Nephron progenitor cell (in vitro differentiated cells): Measurements from ENCODE around the gene PDE4D.
A peak's percentile ranks its signal among the peaks of the same experiment; 100 is the strongest.
"Not testable (repeated sequence)": the region's sequence is repeated elsewhere in the genome, so short reads cannot be mapped to it uniquely, and the experiment has no call there.

ENCODE experiments used
- DNase-seq: peaks from one replicate; pipeline ENCODE4 v3.0.0; 2021
- H3K27ac Mint-ChIP-seq: 2 replicates; pipeline ENCODE4 v1.8.0; 2021; ENCODE audit warnings: mild to moderate bottlenecking, moderate library complexity, mixed read lengths
- H3K27me3 Mint-ChIP-seq: 2 replicates; pipeline ENCODE4 v1.8.0; 2021; ENCODE audit warnings: mild to moderate bottlenecking, low read depth, mixed read lengths; ENCODE audit not compliant: poor library complexity
- H3K36me3 Mint-ChIP-seq: 2 replicates; pipeline ENCODE4 v1.8.0; 2021; ENCODE audit warnings: low read depth, mixed read lengths
- H3K4me1 Mint-ChIP-seq: 2 replicates; pipeline ENCODE4 v1.8.0; 2021; ENCODE audit warnings: mixed read lengths
- H3K4me3 Mint-ChIP-seq: 2 replicates; pipeline ENCODE4 v1.8.0; 2021; ENCODE audit warnings: mild to moderate bottlenecking, moderate library complexity, mixed read lengths
- H3K9me3 Mint-ChIP-seq: 2 replicates; pipeline ENCODE4 v1.8.0; 2021; ENCODE audit warnings: mild to moderate bottlenecking, moderate library complexity, mixed read lengths
- CTCF ChIP-seq: fragments of 200-600 bp; sonication (generic); IDR thresholded peaks from 2 replicates; pipeline ENCODE4 v1.5.0; 2021; ENCODE audit warnings: antibody characterized with exemption

Gene PDE4D

GRCh38 chr5:59749782-59750520 lies 143.6 kb downstream of the PDE4D start:
- no peak for DNase-seq
- Mint-ChIP-seq H3K4me1 (peaks cover 16% of the 10 kb centered on the region), H3K4me3 (no peak overlapping the region), H3K27me3 (no peaks in the 10 kb centered on the region), H3K9me3 (no peaks in the 10 kb centered on the region), H3K36me3 (no peaks in the 10 kb centered on the region), H3K27ac (no peak overlapping the region)
- TF ChIP-seq CTCF: no peak

GRCh38 chr5:59748036-59748663 lies 145.4 kb downstream of the PDE4D start:
- H3K4me3 Mint-ChIP-seq, H3K36me3 Mint-ChIP-seq, DNase-seq, H3K9me3 Mint-ChIP-seq, H3K27me3 Mint-ChIP-seq, H3K27ac Mint-ChIP-seq: not testable (repeated sequence)
- H3K4me1 Mint-ChIP-seq: peaks cover 23% of the 10 kb centered on the region

GRCh38 chr5:59746241-59746765 lies 147.2 kb downstream of the PDE4D start:
- no peak for DNase-seq
- Mint-ChIP-seq H3K27me3 (no peaks in the 10 kb centered on the region), H3K27ac (no peak overlapping the region), H3K9me3 (no peaks in the 10 kb centered on the region), H3K4me3 (no peak overlapping the region), H3K4me1 (peaks cover 23% of the 10 kb centered on the region), H3K36me3 (no peaks in the 10 kb centered on the region)
- no peak for TF ChIP-seq CTCF

- H3K27ac Mint-ChIP-seq: peak overlapping the region; percentile 18
- H3K4me1 Mint-ChIP-seq: peaks cover 23% of the 10 kb centered on the region
- H3K27me3 Mint-ChIP-seq: no peaks in the 10 kb centered on the region
- H3K36me3 Mint-ChIP-seq: no peaks in the 10 kb centered on the region
- no peak overlapping the region for H3K4me3 Mint-ChIP-seq
- no peak for TF ChIP-seq CTCF
- no peaks in the 10 kb centered on the region for H3K9me3 Mint-ChIP-seq
- DNase-seq: no peak
Measured at GRCh38 chr5:59745415-59745863, 148.1 kb downstream of the PDE4D start.

GRCh38 chr5:59744531-59744992 lies 149.0 kb downstream of the PDE4D start:
- H3K4me1 Mint-ChIP-seq: peaks cover 23% of the 10 kb centered on the region
- no peak for DNase-seq
- no peak overlapping the region for H3K4me3 Mint-ChIP-seq
- H3K27ac Mint-ChIP-seq: no peak overlapping the region
- no peaks in the 10 kb centered on the region for H3K36me3 Mint-ChIP-seq
- H3K27me3 Mint-ChIP-seq: no peaks in the 10 kb centered on the region
- no peak for TF ChIP-seq CTCF
- no peaks in the 10 kb centered on the region for H3K9me3 Mint-ChIP-seq

- no peak for TF ChIP-seq CTCF
- Mint-ChIP-seq H3K4me1 (peaks cover 19% of the 10 kb centered on the region), H3K27me3 (no peaks in the 10 kb centered on the region), H3K36me3 (no peaks in the 10 kb centered on the region), H3K9me3 (no peaks in the 10 kb centered on the region), H3K27ac (no peak overlapping the region), H3K4me3 (no peak overlapping the region)
- no peak for DNase-seq
Measured at GRCh38 chr5:59741599-59741998, 151.9 kb downstream of the PDE4D start.
